ENCODE measurements around the gene GALNT9. TPM values are rescaled to one million over a fixed set of nuclear protein-coding genes. Genes with fewer than 3 reads are reported as not detected.

Gene GALNT9
- total RNA-seq, 1 experiment from 2014 or later: 0.45 TPM

- Mint-ChIP-seq H3K27me3 (ENCODE audit: insufficient read depth, unreplicated experiment) (peaks cover 12% of the 10 kb centered on the region), H3K4me3 (ENCODE audit: unreplicated experiment) (no peak overlapping the region), H3K27ac (ENCODE audit: unreplicated experiment) (no peak overlapping the region), H3K4me1 (ENCODE audit: low read depth, unreplicated experiment) (no peaks in the 10 kb centered on the region), H3K9me3 (ENCODE audit: unreplicated experiment) (peaks cover 9% of the 10 kb centered on the region), H3K36me3 (ENCODE audit: insufficient read depth, unreplicated experiment) (no peaks in the 10 kb centered on the region)
- Histone ChIP-seq H3K4me1 (no peaks in the 10 kb centered on the region), H3K27me3 (replicated peaks; ENCODE audit: control insufficient read depth, insufficient read depth, low read length) (no peaks in the 10 kb centered on the region; the same call in none of the 2 replicates), H3K9me3 (no peaks in the 10 kb centered on the region), H3K36me3 (ENCODE audit: control insufficient read depth, insufficient read depth, low read length) (no peaks in the 10 kb centered on the region), H3K4me3 (ENCODE audit: low read depth, low read length) (no peak overlapping the region)
- no peak for DNase-seq
- ChIA-PET POLR2A (no interaction called here), CTCF (no interaction called here)
- intact Hi-C loops (cut with micrococcal nuclease; ENCODE audit: unreplicated experiment): no loop called here
- no TSS peak for BruUV-seq (replicated peaks)
- TF ChIP-seq CTCF (IDR thresholded peaks at IDR 0.05; ENCODE audit: insufficient read depth in 1 of 2, low read depth in 1 of 2, low read length in 1 of 2, severe bottlenecking in 1 of 2, unreplicated experiment in 1 of 2): no peak
Measured at GRCh38 chr12:132318618-132319033, 10.8 kb downstream of the GALNT9 start.

GRCh38 chr12:132318135-132318534 lies 11.3 kb downstream of the GALNT9 start:
- no peaks in the 10 kb centered on the region; the same call in none of the 2 replicates for H3K27me3 ChIP-seq (replicated peaks; ENCODE audit: control insufficient read depth, insufficient read depth, low read length)
- H3K36me3 ChIP-seq (ENCODE audit: control insufficient read depth, insufficient read depth, low read length): no peaks in the 10 kb centered on the region
- H3K4me3 ChIP-seq (ENCODE audit: low read depth, low read length): no peak overlapping the region
- no peak overlapping the region for H3K4me3 Mint-ChIP-seq (ENCODE audit: unreplicated experiment)
- BruUV-seq (replicated peaks): no TSS peak
- H3K9me3 ChIP-seq: no peaks in the 10 kb centered on the region
- TF ChIP-seq CTCF (IDR thresholded peaks at IDR 0.05; ENCODE audit: insufficient read depth in 1 of 2, low read depth in 1 of 2, low read length in 1 of 2, severe bottlenecking in 1 of 2, unreplicated experiment in 1 of 2): no peak
- no peaks in the 10 kb centered on the region for H3K4me1 Mint-ChIP-seq (ENCODE audit: low read depth, unreplicated experiment)
- DNase-seq: no peak
- H3K4me1 ChIP-seq: no peaks in the 10 kb centered on the region
- ChIA-PET POLR2A (no interaction called here), CTCF (no interaction called here)
- no peaks in the 10 kb centered on the region for H3K36me3 Mint-ChIP-seq (ENCODE audit: insufficient read depth, unreplicated experiment)
- peaks cover 12% of the 10 kb centered on the region for H3K27me3 Mint-ChIP-seq (ENCODE audit: insufficient read depth, unreplicated experiment)
- H3K9me3 Mint-ChIP-seq (ENCODE audit: unreplicated experiment): peaks cover 9% of the 10 kb centered on the region
- intact Hi-C loops (cut with micrococcal nuclease; ENCODE audit: unreplicated experiment): no loop called here
- H3K27ac Mint-ChIP-seq (ENCODE audit: unreplicated experiment): no peak overlapping the region

GRCh38 chr12:132317233-132317938 lies 12.0 kb downstream of the GALNT9 start:
- H3K27me3 Mint-ChIP-seq (ENCODE audit: insufficient read depth, unreplicated experiment): peaks cover 12% of the 10 kb centered on the region
- no peak for TF ChIP-seq CTCF (IDR thresholded peaks at IDR 0.05; ENCODE audit: insufficient read depth in 1 of 2, low read depth in 1 of 2, low read length in 1 of 2, severe bottlenecking in 1 of 2, unreplicated experiment in 1 of 2)
- BruUV-seq (replicated peaks): no TSS peak

More at GRCh38 chr12:132317233-132317938, 12.0 kb downstream of the GALNT9 start:
- no peak overlapping the region for H3K27ac Mint-ChIP-seq (ENCODE audit: unreplicated experiment)
- ChIA-PET POLR2A (no interaction called here), CTCF (no interaction called here)
- H3K36me3 Mint-ChIP-seq (ENCODE audit: insufficient read depth, unreplicated experiment): no peaks in the 10 kb centered on the region
- Histone ChIP-seq H3K36me3 (ENCODE audit: control insufficient read depth, insufficient read depth, low read length) (no peaks in the 10 kb centered on the region), H3K27me3 (replicated peaks; ENCODE audit: control insufficient read depth, insufficient read depth, low read length) (no peaks in the 10 kb centered on the region; the same call in none of the 2 replicates), H3K9me3 (no peaks in the 10 kb centered on the region), H3K4me1 (no peaks in the 10 kb centered on the region), H3K4me3 (ENCODE audit: low read depth, low read length) (no peak overlapping the region)
- no peak overlapping the region for H3K4me3 Mint-ChIP-seq (ENCODE audit: unreplicated experiment)
- no peaks in the 10 kb centered on the region for H3K4me1 Mint-ChIP-seq (ENCODE audit: low read depth, unreplicated experiment)
- DNase-seq: no peak
- peaks cover 9% of the 10 kb centered on the region for H3K9me3 Mint-ChIP-seq (ENCODE audit: unreplicated experiment)
- intact Hi-C loops (cut with micrococcal nuclease; ENCODE audit: unreplicated experiment): no loop called here
